ENCODE results near the gene PTGES. TPM values are rescaled to one million over a fixed set of nuclear protein-coding genes. Genes with fewer than 3 reads are reported as not detected.
"Not testable (repeated sequence)": the region's sequence is repeated elsewhere in the genome, so short reads cannot be mapped to it uniquely, and the experiment has no call there.

Gene PTGES
- total and polyA plus RNA-seq, 9 of the 15 experiments (the other 6 are each of a cell fraction or from before 2014, with no cell fraction given) = 0.13 TPM; not detected in 8

GRCh38 chr9:129762370-129762984, 9.6 kb upstream of the PTGES start:
- BruUV-seq (replicated peaks); H3K27me3 ChIP-seq (ENCODE audit: control insufficient read depth in 2 of 2, insufficient read depth in 2 of 2, low read length in 2 of 2); H3K4me3 ChIP-seq; in situ Hi-C loops (cut with MboI); H3K9ac ChIP-seq (ENCODE audit: insufficient read depth in 1 of 2, low read depth in 2 of 2, low read length in 2 of 2); CTCF ChIA-PET (ENCODE audit: low intra/inter-chr PET ratio); H3K4me2 ChIP-seq (ENCODE audit: insufficient read depth, low read length); H3K9me1 ChIP-seq (ENCODE audit: control insufficient read depth, insufficient read depth, low read length); intact Hi-C loops (cut with micrococcal nuclease); H3K27ac ChIP-seq (ENCODE audit: extremely low read depth, low read depth, low read length); H4K20me1 ChIP-seq (replicated peaks; ENCODE audit: control insufficient read depth, insufficient read depth, low read length); H3K9me3 ChIP-seq (replicated peaks; ENCODE audit: control insufficient read depth, insufficient read depth, low read depth, low read length); H3K79me2 ChIP-seq (ENCODE audit: control insufficient read depth, insufficient read depth, low read length); H2AFZ ChIP-seq (ENCODE audit: low read depth, low read length); H3K36me3 ChIP-seq (ENCODE audit: control insufficient read depth, insufficient read depth, low read length); TF ChIP-seq CEBPG (CRISPR knock-in tag; IDR thresholded peaks at IDR 0.05): not testable (repeated sequence)
- POLR2A ChIA-PET = interaction anchor here (1.0 to 1.5 kb wide), 4 partner anchors 10 to 25 kb away, joined by 3 to 5 read pairs (median 4); no protein-coding TSS in a partner anchor
- peaks cover 23 to 26% of the 10 kb centered on the region in 2 experiments for H3K4me1 ChIP-seq (replicated peaks in 1 of 2; ENCODE audit: control insufficient read depth in 2 of 2, insufficient read depth in 2 of 2, low read length in 2 of 2)
- FAIRE-seq (peak; percentile 84), ATAC-seq (peak; percentile 65), DNase-seq (ENCODE audit: extremely low read depth in 1 of 4, low spot score in 3 of 4) (peak in 1 of 4 experiments; percentile 77)
- WGBS (ENCODE audit: insufficient coverage, low coverage, missing lambda C conversion rate) = 13% methylated on average over 11 of the region's 13 CpGs
- TF ChIP-seq FOXK1 (CRISPR knock-in tag; IDR thresholded peaks at IDR 0.05; ENCODE audit: borderline replicate concordance) = peak; percentile 52; the same call in 1 of the 2 replicates
- peak in 1 of 2 experiments; percentile 55; a peak in 2 of 4 replicates for TF ChIP-seq CEBPG (tag; conservative IDR thresholded peaks at IDR 0.05 in 1 of 2, IDR thresholded peaks at IDR 0.05 in 1 of 2)
- peak; percentile 65 for TF ChIP-seq CBFA2T2 (conservative IDR thresholded peaks at IDR 0.05)
- peak; percentile 57; the same call in 1 of the 2 replicates for TF ChIP-seq PHB2 (IDR thresholded peaks at IDR 0.05; ENCODE audit: low read depth)
- TF ChIP-seq CTBP1 (IDR thresholded peaks at IDR 0.05; ENCODE audit: borderline replicate concordance) = peak; percentile 67
- peak; percentile 91 for TF ChIP-seq SMARCA4 (IDR thresholded peaks at IDR 0.05)
- peak; percentile 24 for TF ChIP-seq GTF3C2 (IDR thresholded peaks at IDR 0.05; ENCODE audit: borderline replicate concordance, extremely low read depth, insufficient read length)
- TF ChIP-seq SMARCA5 (IDR thresholded peaks at IDR 0.05) = peak; percentile 85
- peak; percentile 61; the same call in 1 of the 2 replicates for TF ChIP-seq PKNOX1 (IDR thresholded peaks at IDR 0.05)
- peak; percentile 93 for TF ChIP-seq FOSL1 (tag; conservative IDR thresholded peaks at IDR 0.05)
- peak; percentile 87 for TF ChIP-seq ARID1B (IDR thresholded peaks at IDR 0.05)
- TF ChIP-seq HES1 (IDR thresholded peaks at IDR 0.05; ENCODE audit: low read depth) = 0 out of 2 replicates have a peak, but pooled peaks have one; percentile 16
- peak; percentile 60 for TF ChIP-seq E2F8 (IDR thresholded peaks at IDR 0.05; ENCODE audit: low read depth, partially characterized antibody)
- TF ChIP-seq CXXC5 (CRISPR knock-in tag; IDR thresholded peaks at IDR 0.05) = peak; percentile 41
